ENCODE measurements around the gene PACSIN2.

Gene PACSIN2

DNA sequence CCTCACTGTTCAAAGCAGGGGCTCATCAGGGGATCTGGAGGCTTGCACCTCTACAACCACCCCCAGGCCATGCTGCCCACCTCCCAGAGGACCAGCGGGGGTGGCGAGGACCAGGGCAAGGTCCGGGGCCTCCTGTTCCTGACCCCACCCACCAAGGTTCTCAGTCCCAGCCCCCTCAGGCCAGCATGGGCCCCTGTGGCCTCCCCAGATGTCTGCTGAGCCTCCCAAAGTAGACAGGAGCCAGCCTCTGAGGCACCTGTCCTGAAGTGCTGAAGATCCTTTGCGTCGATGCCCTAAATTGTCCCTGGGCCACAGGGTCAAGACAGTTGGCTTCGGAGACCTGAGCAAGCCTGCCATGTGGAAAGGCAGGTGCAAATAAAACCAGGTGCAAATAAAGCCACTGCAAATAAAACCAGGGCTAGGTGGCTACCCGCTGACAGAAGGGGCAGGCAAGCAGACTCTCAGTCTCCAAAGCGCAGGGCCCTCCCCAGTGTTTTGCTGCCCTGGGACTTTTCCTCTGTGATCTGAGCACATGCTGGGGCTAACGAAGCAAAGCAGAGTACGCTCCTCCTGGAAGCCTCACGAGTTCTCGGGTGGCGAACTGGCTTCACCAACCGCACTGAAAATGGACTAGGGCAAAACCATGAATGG is 135.5 kb downstream of the PACSIN2 start:
- H3F3A ChIP-seq (ENCODE audit: insufficient read depth, low read length): no peaks in the 10 kb centered on the region
- H3K27ac ChIP-seq (ENCODE audit: low read length): no peak overlapping the region
- no peaks in the 10 kb centered on the region for H4K20me1 ChIP-seq (ENCODE audit: insufficient read depth, low read length)
- no peak for DNase-seq
- H3K9me2 ChIP-seq (replicated peaks; ENCODE audit: insufficient read depth, low read length): no peaks in the 10 kb centered on the region
- no peaks in the 10 kb centered on the region for H3K36me3 ChIP-seq (replicated peaks; ENCODE audit: insufficient read depth, low read length)
- no peaks in the 10 kb centered on the region for H3K4me1 ChIP-seq (ENCODE audit: low read length)
- no peak overlapping the region for H3K4me2 ChIP-seq (ENCODE audit: low read depth, low read length)
- H2AFZ ChIP-seq (ENCODE audit: low read length): no peak overlapping the region
- no peak overlapping the region for H3K9ac ChIP-seq (ENCODE audit: low read length)
- no peaks in the 10 kb centered on the region for H3K27me3 ChIP-seq (replicated peaks; ENCODE audit: insufficient read depth, low read length)
- H3K9me3 ChIP-seq (replicated peaks; ENCODE audit: insufficient read depth, low read length): no peaks in the 10 kb centered on the region
- TF ChIP-seq, protein P1, sequence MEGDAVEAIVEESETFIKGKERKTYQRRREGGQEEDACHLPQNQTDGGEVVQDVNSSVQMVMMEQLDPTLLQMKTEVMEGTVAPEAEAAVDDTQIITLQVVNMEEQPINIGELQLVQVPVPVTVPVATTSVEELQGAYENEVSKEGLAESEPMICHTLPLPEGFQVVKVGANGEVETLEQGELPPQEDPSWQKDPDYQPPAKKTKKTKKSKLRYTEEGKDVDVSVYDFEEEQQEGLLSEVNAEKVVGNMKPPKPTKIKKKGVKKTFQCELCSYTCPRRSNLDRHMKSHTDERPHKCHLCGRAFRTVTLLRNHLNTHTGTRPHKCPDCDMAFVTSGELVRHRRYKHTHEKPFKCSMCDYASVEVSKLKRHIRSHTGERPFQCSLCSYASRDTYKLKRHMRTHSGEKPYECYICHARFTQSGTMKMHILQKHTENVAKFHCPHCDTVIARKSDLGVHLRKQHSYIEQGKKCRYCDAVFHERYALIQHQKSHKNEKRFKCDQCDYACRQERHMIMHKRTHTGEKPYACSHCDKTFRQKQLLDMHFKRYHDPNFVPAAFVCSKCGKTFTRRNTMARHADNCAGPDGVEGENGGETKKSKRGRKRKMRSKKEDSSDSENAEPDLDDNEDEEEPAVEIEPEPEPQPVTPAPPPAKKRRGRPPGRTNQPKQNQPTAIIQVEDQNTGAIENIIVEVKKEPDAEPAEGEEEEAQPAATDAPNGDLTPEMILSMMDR (IDR thresholded peaks at IDR 0.05; ENCODE audit: low read length): no peak
- TF ChIP-seq EZH2 (optimal IDR thresholded peaks at IDR 0.05; ENCODE audit: low read depth, low read length) (no peak), EZH2phosphoT487 (IDR thresholded peaks at IDR 0.05; ENCODE audit: low read length) (no peak)
- no peaks in the 10 kb centered on the region for H3K79me2 ChIP-seq (ENCODE audit: low read length)
- no peak overlapping the region for H3K4me3 ChIP-seq (ENCODE audit: low read length)

DNA sequence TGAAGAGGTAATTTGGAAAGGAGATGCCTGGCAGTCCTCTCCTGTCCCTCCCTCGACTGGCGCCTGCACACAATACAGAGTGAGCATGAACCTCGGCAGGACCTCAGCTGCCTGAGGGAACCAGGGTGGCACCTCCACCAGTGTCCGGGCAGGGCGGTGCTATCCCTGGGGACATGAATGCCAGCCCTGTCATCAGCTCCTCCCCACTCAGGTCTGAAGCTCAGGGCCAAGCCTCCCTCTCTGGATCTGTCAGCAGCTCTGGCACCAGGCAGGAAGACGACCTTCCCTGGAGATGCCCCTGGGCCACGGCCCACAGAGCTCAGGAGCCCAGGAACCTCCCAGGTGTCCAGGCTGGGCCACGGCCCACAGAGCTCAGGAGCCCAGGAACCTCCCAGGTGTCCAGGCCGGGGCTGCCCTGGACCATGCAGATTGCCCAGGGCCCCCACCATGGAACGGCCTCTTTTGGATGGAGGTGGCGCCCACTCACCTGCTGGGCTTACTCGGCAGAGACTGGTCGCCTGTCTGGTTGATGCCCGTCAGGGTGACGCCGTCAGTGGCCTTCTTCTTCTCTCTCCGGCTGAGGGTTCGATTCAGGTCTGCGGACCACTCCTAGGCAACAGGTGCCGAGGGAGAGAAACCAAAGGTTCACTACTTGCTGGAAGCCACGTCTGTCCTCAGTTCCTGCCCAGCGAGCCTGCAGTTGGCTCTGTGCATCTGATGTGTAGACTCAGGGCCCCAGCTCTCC is 136.2 kb downstream of the PACSIN2 start:
- no peak overlapping the region for H3K4me3 ChIP-seq (ENCODE audit: low read length)
- no peaks in the 10 kb centered on the region for H3K9me3 ChIP-seq (replicated peaks; ENCODE audit: insufficient read depth, low read length)
- TF ChIP-seq EZH2phosphoT487 (IDR thresholded peaks at IDR 0.05; ENCODE audit: low read length): no peak
- TF ChIP-seq EZH2 (optimal IDR thresholded peaks at IDR 0.05; ENCODE audit: low read depth, low read length): no peak
- TF ChIP-seq, protein P1 (IDR thresholded peaks at IDR 0.05; ENCODE audit: low read length): no peak
- no peak overlapping the region for H3K9ac ChIP-seq (ENCODE audit: low read length)
- H3K27ac ChIP-seq (ENCODE audit: low read length): no peak overlapping the region
- DNase-seq: no peak
- no peak overlapping the region for H3K4me2 ChIP-seq (ENCODE audit: low read depth, low read length)
- no peaks in the 10 kb centered on the region for H3K9me2 ChIP-seq (replicated peaks; ENCODE audit: insufficient read depth, low read length)
- H3K36me3 ChIP-seq (replicated peaks; ENCODE audit: insufficient read depth, low read length): no peaks in the 10 kb centered on the region
- H3K27me3 ChIP-seq (replicated peaks; ENCODE audit: insufficient read depth, low read length): no peaks in the 10 kb centered on the region
- no peak overlapping the region for H2AFZ ChIP-seq (ENCODE audit: low read length)
- no peaks in the 10 kb centered on the region for H4K20me1 ChIP-seq (ENCODE audit: insufficient read depth, low read length)
- no peaks in the 10 kb centered on the region for H3K79me2 ChIP-seq (ENCODE audit: low read length)
- no peaks in the 10 kb centered on the region for H3K4me1 ChIP-seq (ENCODE audit: low read length)
- H3F3A ChIP-seq (ENCODE audit: insufficient read depth, low read length): no peaks in the 10 kb centered on the region

DNA sequence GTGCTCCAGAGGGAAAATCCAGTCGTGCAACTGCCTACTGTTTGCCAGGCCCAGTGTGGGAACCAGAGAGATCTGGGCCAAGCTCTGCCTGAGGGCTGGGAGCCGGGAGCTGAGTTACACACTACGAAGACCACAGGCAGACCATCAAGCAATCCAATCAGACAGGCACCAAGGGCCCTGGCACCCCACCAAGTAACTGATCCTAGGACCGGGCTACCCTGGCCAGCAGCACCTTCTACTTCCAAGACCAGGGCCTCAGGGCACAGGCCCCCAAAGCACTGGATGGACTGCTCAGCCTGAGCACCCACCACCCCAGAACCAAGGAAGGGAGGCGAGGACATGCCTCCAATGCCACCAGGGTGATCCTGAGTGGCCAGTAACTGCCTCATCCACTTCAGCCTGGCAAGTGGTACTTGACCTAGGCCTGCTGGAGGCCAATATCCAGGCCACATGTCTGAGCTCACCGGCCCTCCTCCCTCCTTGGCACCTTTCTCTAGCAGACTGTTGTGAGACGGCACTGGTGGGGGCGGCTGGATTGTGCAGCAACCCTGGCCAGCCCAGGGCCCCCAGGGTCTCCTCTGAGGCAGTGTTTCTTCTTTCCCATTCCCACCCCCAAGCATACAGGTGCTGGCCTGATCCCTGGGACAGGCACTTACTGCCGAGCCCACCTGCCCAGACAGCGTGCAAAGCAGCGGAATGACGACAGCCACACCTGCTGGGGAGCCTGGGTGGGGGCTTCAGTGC is 137.2 kb downstream of the PACSIN2 start:
- H3K9me3 ChIP-seq (replicated peaks; ENCODE audit: insufficient read depth, low read length): no peaks in the 10 kb centered on the region
- TF ChIP-seq, protein P1 (IDR thresholded peaks at IDR 0.05; ENCODE audit: low read length): no peak
- TF ChIP-seq EZH2phosphoT487 (IDR thresholded peaks at IDR 0.05; ENCODE audit: low read length): no peak
- no peak for TF ChIP-seq EZH2 (optimal IDR thresholded peaks at IDR 0.05; ENCODE audit: low read depth, low read length)
- H3K9me2 ChIP-seq (replicated peaks; ENCODE audit: insufficient read depth, low read length): no peaks in the 10 kb centered on the region
- DNase-seq: no peak
- H3K4me3 ChIP-seq (ENCODE audit: low read length): no peak overlapping the region
- H3K4me1 ChIP-seq (ENCODE audit: low read length): no peaks in the 10 kb centered on the region
- no peak overlapping the region for H2AFZ ChIP-seq (ENCODE audit: low read length)
- no peak overlapping the region for H3K9ac ChIP-seq (ENCODE audit: low read length)
- H3K79me2 ChIP-seq (ENCODE audit: low read length): no peaks in the 10 kb centered on the region
- no peaks in the 10 kb centered on the region for H3F3A ChIP-seq (ENCODE audit: insufficient read depth, low read length)
- no peak overlapping the region for H3K27ac ChIP-seq (ENCODE audit: low read length)
- H3K27me3 ChIP-seq (replicated peaks; ENCODE audit: insufficient read depth, low read length): no peaks in the 10 kb centered on the region
- no peaks in the 10 kb centered on the region for H4K20me1 ChIP-seq (ENCODE audit: insufficient read depth, low read length)
- no peak overlapping the region for H3K4me2 ChIP-seq (ENCODE audit: low read depth, low read length)
- H3K36me3 ChIP-seq (replicated peaks; ENCODE audit: insufficient read depth, low read length): no peaks in the 10 kb centered on the region

Measured in MM.1S (cell line).